Tibial artery (tissue), 4 donors: Measurements from ENCODE around the gene TMOD3.

ENCODE experiments used
- DNase-seq, 2 donors: peaks; one replicate each; pipeline ENCODE4 v3.0.0-alpha.2; 2019
- H3K27ac ChIP-seq, 2 donors: fragments of 200-600 bp; sonication (generic) in 1 of 2; 1 replicate in 1 of 2; 2 replicates in 1 of 2; pipeline ENCODE4 v1.5.1; 2018 to 2019; ENCODE audit warnings: mild to moderate bottlenecking in 1 of 2
- H3K27me3 ChIP-seq, 2 donors: fragments of 200-600 bp; sonication (generic) in 1 of 2; one replicate each; pipeline versions ENCODE4 v1.5.1 to v1.6.0; 2016 to 2019
- H3K36me3 ChIP-seq, 3 donors: fragments of 200-600 bp; sonication (generic) in 2 of 3; one replicate each; pipeline ENCODE4 v1.5.1; 2016 to 2019; ENCODE audit warnings: mild to moderate bottlenecking in 2 of 3
- H3K4me1 ChIP-seq, 4 donors: fragments of 200-600 bp; sonication (generic) in 2 of 4; 1 replicate in 3 of 4; 2 replicates in 1 of 4; pipeline ENCODE4 v1.5.1; 2016 to 2019
- H3K4me3 ChIP-seq, 2 donors: fragments of 200-600 bp; sonication (generic) in 1 of 2; 1 replicate in 1 of 2; 2 replicates in 1 of 2; pipeline ENCODE4 v1.5.1; 2018 to 2019; ENCODE audit warnings: mild to moderate bottlenecking in 2 of 2
- H3K9me3 ChIP-seq, 3 donors: fragments of 200-600 bp; sonication (generic) in 1 of 3; one replicate each; pipeline ENCODE4 v1.5.1; 2016 to 2019
- intact Hi-C: fragments of 100-400 bp; cut with DNase I; formaldehyde crosslinking; loops from one replicate; pipeline ENCODE4 v1.15.0; 2023; ENCODE audit warnings: low total_unique reads
- TF ChIP-seq, protein P1 (sequence below), 2 experiments: fragments of 200-600 bp in 1 of 2; fragments of 450-650 bp in 1 of 2; IDR thresholded peaks; one replicate each; pipeline ENCODE4 v1.5.1; 2017 to 2019; ENCODE audit warnings: antibody characterized with exemption in 2 of 2, mild to moderate bottlenecking in 1 of 2, moderate library complexity in 1 of 2

TMOD3 gene

GRCh38 chr15:51952805-51953204 is 123.4 kb downstream of the TMOD3 start:
- intact Hi-C loops, result loop anchor here (10.0 kb wide), 1 partner anchor 192 kb away; no protein-coding TSS in a partner anchor
- no peak for DNase-seq
- TF ChIP-seq, protein P1, sequence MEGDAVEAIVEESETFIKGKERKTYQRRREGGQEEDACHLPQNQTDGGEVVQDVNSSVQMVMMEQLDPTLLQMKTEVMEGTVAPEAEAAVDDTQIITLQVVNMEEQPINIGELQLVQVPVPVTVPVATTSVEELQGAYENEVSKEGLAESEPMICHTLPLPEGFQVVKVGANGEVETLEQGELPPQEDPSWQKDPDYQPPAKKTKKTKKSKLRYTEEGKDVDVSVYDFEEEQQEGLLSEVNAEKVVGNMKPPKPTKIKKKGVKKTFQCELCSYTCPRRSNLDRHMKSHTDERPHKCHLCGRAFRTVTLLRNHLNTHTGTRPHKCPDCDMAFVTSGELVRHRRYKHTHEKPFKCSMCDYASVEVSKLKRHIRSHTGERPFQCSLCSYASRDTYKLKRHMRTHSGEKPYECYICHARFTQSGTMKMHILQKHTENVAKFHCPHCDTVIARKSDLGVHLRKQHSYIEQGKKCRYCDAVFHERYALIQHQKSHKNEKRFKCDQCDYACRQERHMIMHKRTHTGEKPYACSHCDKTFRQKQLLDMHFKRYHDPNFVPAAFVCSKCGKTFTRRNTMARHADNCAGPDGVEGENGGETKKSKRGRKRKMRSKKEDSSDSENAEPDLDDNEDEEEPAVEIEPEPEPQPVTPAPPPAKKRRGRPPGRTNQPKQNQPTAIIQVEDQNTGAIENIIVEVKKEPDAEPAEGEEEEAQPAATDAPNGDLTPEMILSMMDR (IDR thresholded peaks at IDR 0.05), result no peak

GRCh38 chr15:51955504-51955903 is 126.1 kb downstream of the TMOD3 start:
- Histone ChIP-seq H3K36me3 (peaks cover 22 to 86% (median 49%) of the 10 kb centered on the region in 3 donors), H3K4me3 (no peak overlapping the region), H3K27me3 (no peaks in the 10 kb centered on the region), H3K9me3 (no peaks in the 10 kb centered on the region), H3K4me1 (no peaks in the 10 kb centered on the region), H3K27ac (no peak overlapping the region)
- DNase-seq, result no peak
- intact Hi-C loops, result loop anchor here (10.0 kb wide), 1 partner anchor 189 kb away; no protein-coding TSS in a partner anchor
- TF ChIP-seq, protein P1 (IDR thresholded peaks at IDR 0.05), result no peak

More at GRCh38 chr15:51952805-51953204, 123.4 kb downstream of the TMOD3 start:
- no peaks in the 10 kb centered on the region for H3K27me3 ChIP-seq
- H3K4me1 ChIP-seq, result no peaks in the 10 kb centered on the region
- H3K27ac ChIP-seq, result no peak overlapping the region
- no peaks in the 10 kb centered on the region for H3K9me3 ChIP-seq
- H3K36me3 ChIP-seq, result peaks cover 39 to 89% (median 66%) of the 10 kb centered on the region in 3 donors
- no peak overlapping the region for H3K4me3 ChIP-seq
